Activated CD8-positive, alpha-beta memory T cell treated with anti-CD3 and anti-CD28 coated beads, Interleukin-2, amount 50 U/mL, for 48 hours (primary cell): ENCODE results near the gene LAIR1.
"Not testable (repeated sequence)": the region's sequence is repeated elsewhere in the genome, so short reads cannot be mapped to it uniquely, and the experiment has no call there.

ENCODE experiments used
- DNase-seq: peaks from one replicate; pipeline ENCODE4 v3.0.0-alpha.2; 2020

LAIR1 gene

GRCh38 chr19:54364775-54365257 is at the start of gene LAIR1:
Gene LAIR1 (minus strand): TSS chr19:54364931. CDS start chr19:54364804, 127 bp downstream.
- peak; percentile 76 for DNase-seq

- DNase-seq: no peak
Observed at GRCh38 chr19:54414156-54414555, 49.4 kb upstream of the LAIR1 start.

- DNase-seq: no peak
Observed at GRCh38 chr19:54412877-54413276, 48.1 kb upstream of the LAIR1 start.

GRCh38 chr19:54411033-54411432 is 46.3 kb upstream of the LAIR1 start:
- no peak for DNase-seq

- no peak for DNase-seq
Observed at GRCh38 chr19:54408456-54409026, 43.8 kb upstream of the LAIR1 start.

- no peak for DNase-seq
Observed at GRCh38 chr19:54407780-54408179, 43.0 kb upstream of the LAIR1 start.

- DNase-seq: no peak
Observed at GRCh38 chr19:54405628-54406027, 40.9 kb upstream of the LAIR1 start.

GRCh38 chr19:54403054-54403453 is 38.3 kb upstream of the LAIR1 start:
- DNase-seq: no peak

GRCh38 chr19:54400913-54401312 is 36.2 kb upstream of the LAIR1 start:
- DNase-seq: no peak

- no peak for DNase-seq
Observed at GRCh38 chr19:54399189-54399588, 34.5 kb upstream of the LAIR1 start.

GRCh38 chr19:54395685-54396084 is 31.0 kb upstream of the LAIR1 start:
- no peak for DNase-seq

GRCh38 chr19:54393381-54393780 is 28.6 kb upstream of the LAIR1 start:
- DNase-seq: no peak

- DNase-seq: no peak
Observed at GRCh38 chr19:54392105-54392504, 27.4 kb upstream of the LAIR1 start.

GRCh38 chr19:54391589-54392061 is 26.9 kb upstream of the LAIR1 start:
- no peak for DNase-seq

- peak; percentile 76 for DNase-seq
Observed at GRCh38 chr19:54390942-54391577, 26.3 kb upstream of the LAIR1 start.

GRCh38 chr19:54389553-54389952 is 24.8 kb upstream of the LAIR1 start:
- no peak for DNase-seq

GRCh38 chr19:54388802-54389139 is 24.0 kb upstream of the LAIR1 start:
- DNase-seq: no peak

- DNase-seq: peak; percentile 64
Observed at GRCh38 chr19:54387991-54388801, 23.5 kb upstream of the LAIR1 start.

- DNase-seq: no peak
Observed at GRCh38 chr19:54383330-54383729, 18.6 kb upstream of the LAIR1 start.

- not testable (repeated sequence) for DNase-seq
Observed at GRCh38 chr19:54382041-54382440, 17.3 kb upstream of the LAIR1 start.

GRCh38 chr19:54380897-54381296 is 16.2 kb upstream of the LAIR1 start:
- no peak for DNase-seq

- DNase-seq: no peak
Observed at GRCh38 chr19:54379187-54379678, 14.5 kb upstream of the LAIR1 start.

GRCh38 chr19:54376610-54377285 is 12.0 kb upstream of the LAIR1 start:
- DNase-seq: no peak
